Measurements from ENCODE around the gene PDE3B. TPM values are rescaled to one million over a fixed set of nuclear protein-coding genes. Genes with fewer than 3 reads are reported as not detected.
"Not testable (repeated sequence)": the region's sequence is repeated elsewhere in the genome, so short reads cannot be mapped to it uniquely, and the experiment has no call there.

PDE3B gene
- total RNA-seq, 1 donor from 2014 or later = 28.5 TPM

DNA sequence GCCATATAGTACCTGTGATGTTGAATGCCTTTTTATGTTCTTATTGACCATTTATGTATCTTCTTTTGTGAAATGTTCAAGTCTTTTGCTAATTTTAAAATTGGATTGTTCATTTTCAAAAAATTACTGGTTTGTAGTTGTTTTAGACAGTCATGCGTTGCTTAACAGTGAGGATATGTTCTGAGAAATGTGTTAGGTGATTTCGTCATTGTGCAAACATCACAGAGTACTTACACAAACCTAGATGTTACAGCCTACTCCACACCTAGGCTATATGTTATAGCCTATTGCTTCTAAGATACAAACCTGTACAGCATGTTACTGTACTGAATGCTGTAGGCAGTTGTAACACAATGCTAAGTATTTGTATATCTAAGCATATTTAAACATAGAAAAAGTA is 32.5 kb downstream of the PDE3B start:
- Histone ChIP-seq H3K9me3 (no peaks in the 10 kb centered on the region), H3K27ac (no peak overlapping the region), H3K27me3 (no peaks in the 10 kb centered on the region), H3K36me3 (no peaks in the 10 kb centered on the region), H3K4me1 (no peaks in the 10 kb centered on the region), H3K4me3 (no peak overlapping the region)
- peak; percentile 47 for ATAC-seq
- no peak for DNase-seq
- intact Hi-C loops (cut with DNase I) = no loop called here
- TF ChIP-seq, protein P1, sequence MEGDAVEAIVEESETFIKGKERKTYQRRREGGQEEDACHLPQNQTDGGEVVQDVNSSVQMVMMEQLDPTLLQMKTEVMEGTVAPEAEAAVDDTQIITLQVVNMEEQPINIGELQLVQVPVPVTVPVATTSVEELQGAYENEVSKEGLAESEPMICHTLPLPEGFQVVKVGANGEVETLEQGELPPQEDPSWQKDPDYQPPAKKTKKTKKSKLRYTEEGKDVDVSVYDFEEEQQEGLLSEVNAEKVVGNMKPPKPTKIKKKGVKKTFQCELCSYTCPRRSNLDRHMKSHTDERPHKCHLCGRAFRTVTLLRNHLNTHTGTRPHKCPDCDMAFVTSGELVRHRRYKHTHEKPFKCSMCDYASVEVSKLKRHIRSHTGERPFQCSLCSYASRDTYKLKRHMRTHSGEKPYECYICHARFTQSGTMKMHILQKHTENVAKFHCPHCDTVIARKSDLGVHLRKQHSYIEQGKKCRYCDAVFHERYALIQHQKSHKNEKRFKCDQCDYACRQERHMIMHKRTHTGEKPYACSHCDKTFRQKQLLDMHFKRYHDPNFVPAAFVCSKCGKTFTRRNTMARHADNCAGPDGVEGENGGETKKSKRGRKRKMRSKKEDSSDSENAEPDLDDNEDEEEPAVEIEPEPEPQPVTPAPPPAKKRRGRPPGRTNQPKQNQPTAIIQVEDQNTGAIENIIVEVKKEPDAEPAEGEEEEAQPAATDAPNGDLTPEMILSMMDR (IDR thresholded peaks at IDR 0.05) = no peak

DNA sequence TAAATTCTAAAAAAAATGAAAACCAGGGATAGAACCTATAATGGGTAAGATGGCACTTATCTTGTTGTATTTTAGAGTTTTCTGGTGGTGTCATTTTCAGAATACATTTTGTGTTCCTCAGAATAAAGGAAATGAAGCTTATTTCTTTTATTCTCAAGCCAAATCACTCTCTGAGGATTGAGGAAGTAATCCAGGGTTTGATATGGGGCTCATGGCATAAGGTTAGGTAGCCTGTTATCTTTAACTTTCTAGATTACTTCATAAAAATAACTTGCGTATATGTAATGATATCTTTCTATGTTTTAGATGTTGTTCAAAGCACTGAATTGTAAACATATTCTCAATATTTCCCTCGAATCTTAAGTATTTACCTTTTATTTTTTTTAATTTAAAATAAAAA is 33.5 kb downstream of the PDE3B start:
- Histone ChIP-seq H3K4me3 (no peak overlapping the region), H3K27me3 (no peaks in the 10 kb centered on the region), H3K4me1 (no peaks in the 10 kb centered on the region), H3K36me3 (no peaks in the 10 kb centered on the region), H3K9me3 (no peaks in the 10 kb centered on the region), H3K27ac (no peak overlapping the region)
- TF ChIP-seq, protein P1 (IDR thresholded peaks at IDR 0.05) = no peak
- intact Hi-C loops (cut with DNase I) = no loop called here
- ATAC-seq (no peak), DNase-seq (no peak)

DNA sequence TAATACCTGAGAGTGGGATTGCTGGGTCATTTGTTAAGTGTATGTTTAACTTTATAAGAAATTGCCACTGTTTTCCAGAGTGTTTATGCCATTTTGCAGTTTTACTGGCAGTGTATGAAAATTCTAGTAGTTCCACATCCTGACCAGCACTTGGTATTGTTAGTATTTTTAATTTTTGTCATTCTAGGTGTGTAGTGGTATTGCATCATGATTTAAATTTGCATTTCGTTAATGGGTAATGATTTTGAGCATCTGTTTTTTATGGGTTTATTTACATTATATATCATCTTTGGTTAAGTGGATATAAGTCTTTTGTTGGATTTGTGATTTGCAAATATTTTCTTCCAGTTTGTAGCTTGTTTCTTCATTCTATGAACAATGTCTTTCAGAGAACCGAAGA is 34.7 kb downstream of the PDE3B start:
- TF ChIP-seq, protein P1 (IDR thresholded peaks at IDR 0.05) = no peak
- intact Hi-C loops (cut with DNase I) = no loop called here
- DNase-seq (no peak), ATAC-seq (no peak)
- Histone ChIP-seq H3K27ac (no peak overlapping the region), H3K4me1 (no peaks in the 10 kb centered on the region), H3K4me3 (no peak overlapping the region), H3K36me3 (no peaks in the 10 kb centered on the region), H3K9me3 (no peaks in the 10 kb centered on the region), H3K27me3 (no peaks in the 10 kb centered on the region)

DNA sequence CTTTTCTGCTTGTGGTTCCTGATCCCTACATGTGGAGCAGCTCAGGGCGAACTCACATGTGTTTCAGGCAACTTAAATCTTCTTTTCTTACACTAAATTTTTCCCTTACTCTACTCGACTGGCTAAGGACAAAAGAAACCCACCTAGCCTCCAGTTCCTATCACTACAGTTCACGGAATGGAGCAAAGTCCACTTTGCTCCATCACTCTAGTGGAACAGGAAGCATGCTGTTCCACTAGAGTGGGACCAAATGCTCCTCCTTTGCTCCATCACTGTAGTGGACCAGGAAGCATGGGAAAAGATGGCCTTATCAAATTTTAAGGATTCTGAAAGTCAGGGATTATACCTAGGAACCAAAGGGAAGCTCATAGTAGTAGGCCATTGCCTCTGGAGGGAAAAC is 36.1 kb downstream of the PDE3B start:
- Histone ChIP-seq H3K4me3 (no peak overlapping the region), H3K36me3 (no peaks in the 10 kb centered on the region), H3K4me1 (no peaks in the 10 kb centered on the region), H3K9me3 (no peaks in the 10 kb centered on the region), H3K27me3 (no peaks in the 10 kb centered on the region), H3K27ac (no peak overlapping the region)
- intact Hi-C loops (cut with DNase I) = no loop called here
- ATAC-seq (no peak), DNase-seq (no peak)
- TF ChIP-seq, protein P1 (IDR thresholded peaks at IDR 0.05) = no peak

DNA sequence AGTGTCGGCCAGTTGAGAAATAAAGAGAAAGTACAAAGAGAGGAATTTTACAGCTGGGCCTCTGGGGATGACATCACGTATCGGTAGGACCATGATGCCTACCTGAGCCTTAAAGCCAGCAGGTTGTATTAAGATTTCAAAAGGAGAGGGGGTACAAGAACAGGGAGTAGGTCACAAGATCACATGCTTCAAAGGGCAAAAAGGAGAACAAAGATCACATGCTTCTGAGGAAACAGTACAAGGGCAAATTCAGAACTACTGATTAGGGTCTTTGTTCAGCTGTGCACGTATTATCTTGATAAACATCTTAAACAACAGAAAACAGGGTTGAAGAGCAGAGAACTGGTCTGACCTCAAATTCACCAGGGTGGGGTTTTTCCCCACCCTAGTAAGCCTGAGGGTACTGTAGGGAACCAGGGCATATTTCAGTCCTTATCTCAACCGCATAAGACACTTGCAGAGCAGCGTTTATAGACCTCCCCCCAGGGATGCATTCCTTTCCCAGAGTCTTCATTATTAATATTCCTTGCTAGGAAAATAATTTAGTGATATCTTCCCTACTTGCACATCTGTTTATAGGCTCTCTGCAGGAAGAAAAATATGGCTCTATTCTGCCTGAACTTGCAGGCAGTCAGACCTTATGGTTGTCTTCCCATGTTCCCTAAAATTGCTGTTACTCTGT is 40.8 kb downstream of the PDE3B start:
- H3K36me3 ChIP-seq; H3K9me3 ChIP-seq; H3K4me3 ChIP-seq; H3K27ac ChIP-seq; H3K4me1 ChIP-seq; intact Hi-C loops (cut with DNase I); H3K27me3 ChIP-seq; DNase-seq; ATAC-seq: not testable (repeated sequence)

DNA sequence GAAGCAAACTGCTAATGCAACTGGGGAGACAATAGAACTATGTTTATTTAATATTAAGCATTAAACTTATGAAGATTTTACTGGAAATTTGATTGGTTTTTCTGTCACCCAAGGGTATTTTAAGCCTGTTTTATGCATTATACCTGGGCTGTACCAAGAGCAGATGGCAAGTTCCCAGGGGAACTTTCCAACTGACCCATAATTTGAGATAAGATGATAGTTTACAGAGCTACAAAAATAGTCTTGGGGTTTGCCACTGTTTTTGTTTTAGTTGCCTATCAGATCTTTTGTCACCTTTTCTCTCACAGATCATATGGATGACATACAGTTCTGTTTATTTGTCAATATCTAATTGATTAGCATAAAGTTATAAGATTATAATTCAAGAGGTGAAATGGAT is 43.9 kb downstream of the PDE3B start:
- DNase-seq (no peak), ATAC-seq (no peak)
- no peaks in the 10 kb centered on the region for H3K9me3 ChIP-seq

More for the DNA sequence above, 43.9 kb downstream of the PDE3B start:
- intact Hi-C loops (cut with DNase I) = no loop called here
- no peak overlapping the region for H3K27ac ChIP-seq
- no peak overlapping the region for H3K4me3 ChIP-seq
- no peaks in the 10 kb centered on the region for H3K36me3 ChIP-seq
- H3K4me1 ChIP-seq = no peaks in the 10 kb centered on the region
- TF ChIP-seq, protein P1 (IDR thresholded peaks at IDR 0.05) = no peak
- no peaks in the 10 kb centered on the region for H3K27me3 ChIP-seq

Measured in upper lobe of right lung (tissue), 1 donor.